ENCODE data around the gene COLQ. TPM values are rescaled to one million over a fixed set of nuclear protein-coding genes. Genes with fewer than 3 reads are reported as not detected.
"Not testable (repeated sequence)": the region's sequence is repeated elsewhere in the genome, so short reads cannot be mapped to it uniquely, and the experiment has no call there.

Gene COLQ
- total RNA-seq, 4 donors from 2014 or later: 2.6 to 21.3 (median 4.0) TPM

DNA sequence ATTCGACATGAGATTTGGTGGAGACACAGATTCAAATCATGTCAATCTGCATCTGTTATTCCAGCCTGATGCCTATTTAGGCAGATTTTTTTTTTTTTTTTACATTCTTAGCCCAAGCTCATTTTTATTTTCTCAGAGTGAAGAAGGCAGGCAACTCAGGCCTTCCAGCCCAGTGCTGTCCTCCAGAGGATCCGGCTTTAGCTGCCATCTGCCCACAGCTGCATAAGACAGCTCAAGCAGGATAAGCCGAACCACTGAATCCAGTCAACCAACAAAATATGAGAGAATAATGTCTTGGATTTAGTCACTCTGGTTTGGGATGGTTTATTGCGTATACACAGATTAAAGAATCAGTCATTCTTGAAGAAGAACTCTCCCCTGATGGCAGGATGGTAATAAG lies 19.9 kb upstream of the COLQ start:
- no peaks in the 10 kb centered on the region for H3K9me3 ChIP-seq
- H3K4me3 ChIP-seq: no peak overlapping the region
- H3K27me3 ChIP-seq: no peaks in the 10 kb centered on the region
- H3K36me3 ChIP-seq: no peaks in the 10 kb centered on the region
- no peak for TF ChIP-seq CTCF (IDR thresholded peaks at IDR 0.05)
- no peak for TF ChIP-seq POLR2A (IDR thresholded peaks at IDR 0.05)
- intact Hi-C loops (cut with DNase I; ENCODE audit: low total_unique reads): no loop called here
- DNase-seq: no peak
- no peaks in the 10 kb centered on the region for H3K4me1 ChIP-seq
- H3K27ac ChIP-seq: no peak overlapping the region

DNA sequence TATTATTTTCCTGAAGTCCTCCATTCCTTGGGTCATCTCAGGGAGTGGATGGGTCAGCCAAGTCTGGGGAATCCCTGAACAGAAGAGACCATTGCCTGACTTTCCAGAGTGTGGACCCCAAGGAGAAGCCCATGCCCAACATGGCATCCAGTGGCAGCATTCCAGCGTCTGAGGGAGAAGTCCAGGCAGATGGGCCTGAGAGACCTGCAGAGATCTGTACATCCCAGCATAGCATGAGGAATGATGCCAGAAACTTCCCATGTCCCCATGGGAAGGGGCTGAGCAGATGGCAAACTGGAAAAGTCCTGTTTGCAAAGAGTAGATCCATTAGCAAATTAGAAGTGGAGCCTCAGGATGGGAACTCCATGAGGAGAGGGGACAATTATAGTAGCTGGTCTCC lies 17.6 kb upstream of the COLQ start:
- Histone ChIP-seq H3K4me1 (no peaks in the 10 kb centered on the region), H3K27ac (no peak overlapping the region), H3K4me3 (no peak overlapping the region), H3K27me3 (no peaks in the 10 kb centered on the region), H3K9me3 (no peaks in the 10 kb centered on the region), H3K36me3 (no peaks in the 10 kb centered on the region)
- TF ChIP-seq CTCF (IDR thresholded peaks at IDR 0.05) (no peak), POLR2A (IDR thresholded peaks at IDR 0.05) (no peak)
- intact Hi-C loops (cut with DNase I; ENCODE audit: low total_unique reads): no loop called here
- DNase-seq: no peak

DNA sequence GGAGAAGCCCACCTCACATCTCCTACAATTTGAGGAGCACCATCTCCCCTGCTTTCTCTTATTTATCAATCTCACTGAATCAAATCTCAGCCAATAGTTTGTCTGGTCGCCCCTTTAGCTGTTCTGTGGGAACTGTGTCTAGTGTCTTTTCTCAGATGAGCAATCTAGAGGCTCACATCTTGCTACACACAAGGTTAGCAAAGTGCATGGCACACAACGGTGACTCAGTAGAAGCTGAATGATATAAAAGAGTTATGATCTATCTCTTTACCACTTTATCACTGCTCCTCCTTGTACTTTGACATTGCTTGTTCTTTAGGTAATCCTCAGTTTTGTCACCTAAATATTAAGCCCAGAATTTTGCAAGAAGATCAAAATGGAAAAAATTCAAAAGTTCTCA lies 16.8 kb upstream of the COLQ start:
- no peaks in the 10 kb centered on the region for H3K27me3 ChIP-seq
- H3K4me3 ChIP-seq: no peak overlapping the region
- intact Hi-C loops (cut with DNase I; ENCODE audit: low total_unique reads): no loop called here
- no peaks in the 10 kb centered on the region for H3K36me3 ChIP-seq
- no peaks in the 10 kb centered on the region for H3K4me1 ChIP-seq
- DNase-seq: no peak
- H3K9me3 ChIP-seq: no peaks in the 10 kb centered on the region
- TF ChIP-seq CTCF (IDR thresholded peaks at IDR 0.05): no peak
- no peak for TF ChIP-seq POLR2A (IDR thresholded peaks at IDR 0.05)
- H3K27ac ChIP-seq: no peak overlapping the region

- intact Hi-C loops (cut with DNase I; ENCODE audit: low total_unique reads): no loop called here
- no peak for DNase-seq
- Histone ChIP-seq H3K36me3 (no peaks in the 10 kb centered on the region), H3K27ac (no peak overlapping the region), H3K9me3 (no peaks in the 10 kb centered on the region), H3K27me3 (no peaks in the 10 kb centered on the region), H3K4me1 (no peaks in the 10 kb centered on the region), H3K4me3 (no peak overlapping the region)
- TF ChIP-seq CTCF (IDR thresholded peaks at IDR 0.05) (no peak), POLR2A (IDR thresholded peaks at IDR 0.05) (no peak)
Measured at GRCh38 chr3:15536856-15537255, 15.3 kb upstream of the COLQ start.

GRCh38 chr3:15535732-15536131 lies 14.2 kb upstream of the COLQ start:
- no peaks in the 10 kb centered on the region for H3K4me1 ChIP-seq
- TF ChIP-seq POLR2A (IDR thresholded peaks at IDR 0.05) (no peak), CTCF (IDR thresholded peaks at IDR 0.05) (no peak)
- H3K36me3 ChIP-seq: no peaks in the 10 kb centered on the region
- intact Hi-C loops (cut with DNase I; ENCODE audit: low total_unique reads): no loop called here
- H3K9me3 ChIP-seq: no peaks in the 10 kb centered on the region
- DNase-seq: no peak
- no peak overlapping the region for H3K4me3 ChIP-seq
- H3K27ac ChIP-seq: no peak overlapping the region
- no peaks in the 10 kb centered on the region for H3K27me3 ChIP-seq

- DNase-seq; intact Hi-C loops (cut with DNase I; ENCODE audit: low total_unique reads); H3K4me1 ChIP-seq: not testable (repeated sequence)
Measured at GRCh38 chr3:15532614-15533013, 11.1 kb upstream of the COLQ start.

More at GRCh38 chr3:15532614-15533013, 11.1 kb upstream of the COLQ start:
- not testable (repeated sequence) for H3K27me3 ChIP-seq, H3K4me3 ChIP-seq, H3K9me3 ChIP-seq, H3K36me3 ChIP-seq, H3K27ac ChIP-seq
